ENCODE data around the gene MOCS2. TPM values are rescaled to one million over a fixed set of nuclear protein-coding genes. Genes with fewer than 3 reads are reported as not detected.

MOCS2 gene
- total and polyA plus RNA-seq, 10 of the 15 experiments (the other 5 are each of a cell fraction or from before 2014, with no cell fraction given) = 11.0 to 27.4 (median 22.5) TPM

GRCh38 chr5:53073348-53073747, 36.2 kb downstream of the MOCS2 start:
- CTCF ChIA-PET = interaction anchor here (1.2 to 1.3 kb wide), 2 partner anchors 23 to 125 kb away, joined by 3 read pairs; no protein-coding TSS in a partner anchor
- Histone ChIP-seq H3K9me3 (replicated peaks; ENCODE audit: control insufficient read depth, insufficient read depth, low read length) (no peaks in the 10 kb centered on the region), H3K9ac (ENCODE audit: control insufficient read depth, insufficient read depth, low read length) (no peak overlapping the region), H3K4me1 (ENCODE audit: control insufficient read depth, insufficient read depth, low read length) (no peaks in the 10 kb centered on the region), H3K79me2 (ENCODE audit: control insufficient read depth, insufficient read depth, low read length) (no peaks in the 10 kb centered on the region), H4K20me1 (ENCODE audit: control insufficient read depth, insufficient read depth) (no peaks in the 10 kb centered on the region), H2AFZ (ENCODE audit: control insufficient read depth, low read depth, low read length) (no peak overlapping the region), H3K4me3 (no peak overlapping the region), H3K27me3 (replicated peaks in 1 of 2; ENCODE audit: control insufficient read depth in 2 of 2, insufficient read depth in 2 of 2, low read length in 1 of 2) (peaks cover 0 to 3% of the 10 kb centered on the region in 2 experiments; a peak in 2 of 4 replicates), H3K36me3 (ENCODE audit: control insufficient read depth in 2 of 2, insufficient read depth in 2 of 2, low read length in 1 of 2) (no peaks in the 10 kb centered on the region), H3K4me2 (ENCODE audit: control insufficient read depth, insufficient read depth) (no peak overlapping the region), H3K27ac (ENCODE audit: control insufficient read depth, insufficient read depth) (no peak overlapping the region)
- RAD21 ChIA-PET (ENCODE audit: unreplicated experiment) = no interaction called here
- ATAC-seq (no peak), FAIRE-seq (no peak), DNase-seq (ENCODE audit: low read depth, low spot score) (no peak)
- 43% methylated on average over 2 of the region's 2 CpGs for WGBS (ENCODE audit: insufficient coverage, insufficient replicate concordance, low lambda C conversion rate, missing lambda C conversion rate)
- POLR2A ChIA-PET = interaction anchor here (0.7 to 0.9 kb wide), 2 partner anchors 9 to 20 kb away, joined by 3 read pairs; no protein-coding TSS in a partner anchor
- intact Hi-C loops (cut with micrococcal nuclease; ENCODE audit: unreplicated experiment) = no loop called here
- SMC1A ChIA-PET (ENCODE audit: uncharacterized antibody, unreplicated experiment) = interaction anchor here (1.4 kb wide), 1 partner anchor 10 kb away, joined by 3 read pairs; no protein-coding TSS in a partner anchor
- in situ Hi-C loops (cut with MboI) = no loop called here
- TF ChIP-seq RBBP5 (conservative IDR thresholded peaks at IDR 0.05) = no peak
- no peak for TF ChIP-seq ESRRA (IDR thresholded peaks at IDR 0.05; ENCODE audit: low read length)
- no TSS peak for BruUV-seq (replicated peaks)

- Histone ChIP-seq H3K79me2 (ENCODE audit: control insufficient read depth, insufficient read depth, low read length) (no peaks in the 10 kb centered on the region), H3K9ac (ENCODE audit: control insufficient read depth, insufficient read depth, low read length) (no peak overlapping the region), H3K27me3 (replicated peaks in 1 of 2; ENCODE audit: control insufficient read depth in 2 of 2, insufficient read depth in 2 of 2, low read length in 1 of 2) (peaks cover 0 to 5% of the 10 kb centered on the region in 2 experiments; a peak in 2 of 4 replicates), H3K4me1 (ENCODE audit: control insufficient read depth, insufficient read depth, low read length) (no peaks in the 10 kb centered on the region), H2AFZ (ENCODE audit: control insufficient read depth, low read depth, low read length) (no peak overlapping the region), H3K4me3 (no peak overlapping the region), H3K36me3 (ENCODE audit: control insufficient read depth in 2 of 2, insufficient read depth in 2 of 2, low read length in 1 of 2) (no peaks in the 10 kb centered on the region), H4K20me1 (ENCODE audit: control insufficient read depth, insufficient read depth) (no peaks in the 10 kb centered on the region), H3K4me2 (ENCODE audit: control insufficient read depth, insufficient read depth) (no peak overlapping the region), H3K9me3 (replicated peaks; ENCODE audit: control insufficient read depth, insufficient read depth, low read length) (no peaks in the 10 kb centered on the region), H3K27ac (ENCODE audit: control insufficient read depth, insufficient read depth) (no peak overlapping the region)
- in situ Hi-C loops (cut with MboI) = no loop called here
- ChIA-PET RAD21 (ENCODE audit: unreplicated experiment) (no interaction called here), POLR2A (no interaction called here), SMC1A (ENCODE audit: uncharacterized antibody, unreplicated experiment) (no interaction called here), CTCF (interaction anchor here (0.6 to 1.3 kb wide), 2 partner anchors 26 to 508 kb away, joined by 3 read pairs; no protein-coding TSS in a partner anchor)
- BruUV-seq (replicated peaks) = no TSS peak
- intact Hi-C loops (cut with micrococcal nuclease; ENCODE audit: unreplicated experiment) = no loop called here
- no peak for ATAC-seq
- DNase-seq (ENCODE audit: low read depth, low spot score) = no peak
- WGBS (ENCODE audit: insufficient coverage, insufficient replicate concordance, low lambda C conversion rate, missing lambda C conversion rate) = 44% methylated on average over 2 of the region's 2 CpGs
- FAIRE-seq = no peak
- TF ChIP-seq BACH1 (IDR thresholded peaks at IDR 0.05; ENCODE audit: borderline replicate concordance) = no peak
- TF ChIP-seq SMARCA5 (IDR thresholded peaks at IDR 0.05) = no peak
- no peak for TF ChIP-seq CHD4 (IDR thresholded peaks at IDR 0.05)
- TF ChIP-seq BCL11A (IDR thresholded peaks at IDR 0.05; ENCODE audit: low read depth, low read length) = no peak
- TF ChIP-seq RCOR1 (conservative IDR thresholded peaks at IDR 0.05; ENCODE audit: low read depth, low read length) = no peak
- no peak for TF ChIP-seq USF1 (IDR thresholded peaks at IDR 0.05; ENCODE audit: borderline replicate concordance, extremely low read length, insufficient read depth, low read depth, low read length)
- TF ChIP-seq ZBTB40 (IDR thresholded peaks at IDR 0.05; ENCODE audit: borderline replicate concordance) = no peak
- no peak for TF ChIP-seq ATF3 (IDR thresholded peaks at IDR 0.05; ENCODE audit: borderline replicate concordance, extremely low read depth, low read depth, low read length)
- TF ChIP-seq SUZ12 (IDR thresholded peaks at IDR 0.05; ENCODE audit: unreplicated experiment) = no peak
- no peak for TF ChIP-seq RFX5 (IDR thresholded peaks at IDR 0.05; ENCODE audit: low read depth, low read length)
- no peak for TF ChIP-seq MYC (IDR thresholded peaks at IDR 0.05; ENCODE audit: insufficient read depth, insufficient read length, insufficient replicate concordance, low read length, severe bottlenecking)
Measured at GRCh38 chr5:53071738-53072137, 37.8 kb downstream of the MOCS2 start.
